B cell (primary cell): ENCODE measurements around the gene P4HA3. TPM values are rescaled to one million over a fixed set of nuclear protein-coding genes. Genes with fewer than 3 reads are reported as not detected.

Experiments used
- ATAC-seq: fragments of 200-7000 bp; cut with Tn5 transposase; one replicate; pipeline ENCODE4 v1.10.0; 2021; ENCODE audit warnings: low read depth, mild to moderate bottlenecking, moderate number of reproducible peaks, moderate library complexity
- CTCF ChIA-PET: fragments of 350-600 bp; sonication (Branson Sonifier 250); formaldehyde crosslinking; loops from one replicate; lab custom pipeline; 2021; ENCODE audit warnings: antibody characterized with exemption, inconsistent platforms; lab: Charles Lee
- POLR2A ChIA-PET: fragments of 350-600 bp; sonication (Branson Sonifier 250); formaldehyde crosslinking; loops from one replicate; lab custom pipeline; 2021; ENCODE audit warnings: antibody characterized with exemption; lab: Charles Lee
- DNase-seq: peaks from one replicate; pipeline ENCODE4 v3.0.0; 2013
- H2AFZ ChIP-seq: 2 replicates; pipeline ENCODE4 v1.6.1; 2012; ENCODE audit warnings: mild to moderate bottlenecking, low read depth, low read length; ENCODE audit not compliant: insufficient read depth, poor library complexity, severe bottlenecking
- H3K27ac ChIP-seq, 2 donors: 1 replicate in 1 of 2; 2 replicates in 1 of 2; pipeline ENCODE4 v1.5.1; 2012 to 2013; ENCODE audit warnings: low read length in 2 of 2, mild to moderate bottlenecking in 2 of 2, moderate library complexity in 1 of 2
- H3K27me3 ChIP-seq, 4 experiments: fragments of 200-600 bp in 1 of 4; sonication (generic) in 1 of 4; replicated peaks in 1 of 4; 1 replicate in 2 of 4; 2 replicates in 2 of 4; pipeline versions ENCODE4 v1.6.1 to v1.7.0; 2013 to 2016; ENCODE audit warnings: low read length in 3 of 4, mild to moderate bottlenecking in 2 of 4, mixed read lengths in 1 of 4, moderate library complexity in 1 of 4; ENCODE audit not compliant: insufficient read depth in 4 of 4, control insufficient read depth in 3 of 4; ENCODE audit errors: control extremely low read depth in 1 of 4
- H3K36me3 ChIP-seq, 2 experiments: replicated peaks in 1 of 2; 1 replicate in 1 of 2; 2 replicates in 1 of 2; pipeline versions ENCODE4 v1.6.1 to v1.7.1; 2013; ENCODE audit warnings: low read length in 1 of 2; ENCODE audit not compliant: insufficient read depth in 2 of 2, control insufficient read depth in 1 of 2; ENCODE audit errors: control extremely low read depth in 1 of 2, extremely low read depth in 1 of 2
- H3K4me1 ChIP-seq, 2 donors: fragments of 200-600 bp in 1 of 2; sonication (generic) in 1 of 2; 1 replicate in 1 of 2; 2 replicates in 1 of 2; pipeline versions ENCODE4 v1.5.1 to v1.6.1; 2013 to 2017; ENCODE audit warnings: low read length in 2 of 2; ENCODE audit not compliant: control insufficient read depth in 2 of 2, insufficient read depth in 2 of 2
- H3K4me2 ChIP-seq: replicated peaks from 2 replicates; pipeline ENCODE3; 2012; ENCODE audit warnings: mild to moderate bottlenecking, low read depth, low read length; ENCODE audit not compliant: poor library complexity, severe bottlenecking
- H3K4me3 ChIP-seq, 5 experiments: fragments of 200-600 bp in 1 of 5; sonication (generic) in 1 of 5; 1 replicate in 3 of 5; 2 replicates in 2 of 5; pipeline versions ENCODE4 v1.5.1 to v1.7.0; 2011 to 2016; ENCODE audit warnings: low read length in 4 of 5, mild to moderate bottlenecking in 4 of 5, low read depth in 2 of 5, control low read depth in 1 of 5, moderate library complexity in 1 of 5; ENCODE audit not compliant: insufficient read depth in 1 of 5; ENCODE audit errors: control extremely low read depth in 1 of 5, extremely low read depth in 1 of 5
- H3K79me2 ChIP-seq: fragments of 200-600 bp; sonication (generic); one replicate; pipeline ENCODE4 v1.6.0; 2016; ENCODE audit warnings: low read length; ENCODE audit not compliant: control insufficient read depth, insufficient read depth
- H3K9ac ChIP-seq: fragments of 200-600 bp; sonication (generic); 2 replicates; pipeline ENCODE4 v1.6.1; 2017; ENCODE audit warnings: mild to moderate bottlenecking, low read length, moderate library complexity
- H3K9me3 ChIP-seq, 3 donors: one replicate each; pipeline versions ENCODE4 v1.6.1 to v1.7.1; 2013; ENCODE audit warnings: low read length in 2 of 3; ENCODE audit not compliant: control insufficient read depth in 2 of 3, insufficient read depth in 1 of 3; ENCODE audit errors: control extremely low read depth in 1 of 3
- H4K20me1 ChIP-seq: 2 replicates; pipeline ENCODE4 v1.6.0; 2012; ENCODE audit warnings: mild to moderate bottlenecking, low read length; ENCODE audit not compliant: insufficient read depth, control insufficient read depth, poor library complexity, severe bottlenecking
- H3K27ac Mint-ChIP-seq: one replicate; pipeline ENCODE4 v1.8.0; 2021; ENCODE audit warnings: mixed read lengths
- H3K27me3 Mint-ChIP-seq: one replicate; pipeline ENCODE4 v1.8.0; 2021; ENCODE audit warnings: mixed read lengths
- H3K4me1 Mint-ChIP-seq: one replicate; pipeline ENCODE4 v1.8.0; 2021; ENCODE audit warnings: mixed read lengths
- H3K4me3 Mint-ChIP-seq: one replicate; pipeline ENCODE4 v1.8.0; 2021; ENCODE audit warnings: mixed read lengths
- H3K9me3 Mint-ChIP-seq: one replicate; pipeline ENCODE4 v1.8.0; 2022; ENCODE audit warnings: mixed read lengths; ENCODE audit not compliant: insufficient read depth
- CTCF ChIP-seq: fragments of 200-600 bp; IDR thresholded peaks from one replicate; pipeline ENCODE4 v1.8.0; 2022; ENCODE audit warnings: antibody characterized with exemption, mild to moderate bottlenecking
- EZH2 ChIP-seq: IDR thresholded peaks from 2 replicates; pipeline ENCODE4 v1.6.1; 2012; ENCODE audit warnings: borderline replicate concordance, low read depth, mild to moderate bottlenecking, moderate library complexity, low read length; ENCODE audit not compliant: insufficient read depth, poor library complexity, severe bottlenecking
- whole genome bisulfite sequencing: methylation state at CpG from one replicate; pipeline ENCODE4 v1.1.5; 2013; ENCODE audit warnings: missing lambda C conversion rate; ENCODE audit not compliant: insufficient coverage; 5-methylcytosine and 5-hydroxymethylcytosine counted together
- intact Hi-C: fragments of 100-400 bp; cut with micrococcal nuclease; formaldehyde crosslinking; loops from one replicate; pipeline ENCODE4 v1.10.0; 2022
- polyA minus RNA-seq: library from RNA; depleted of rRNA, polyadenylated mRNA; stranded (reverse); fragments of >200 nt; gene quantifications from 2 replicates; pipeline ENCODE4 v1.2.3, GENCODE V29; 2012
- polyA plus RNA-seq: library from polyadenylated mRNA; depleted of rRNA; stranded (reverse); fragments of >200 nt; gene quantifications from 2 replicates; pipeline ENCODE4 v1.2.3, GENCODE V29; 2012
- total RNA-seq, 2 donors: library from RNA; stranded (reverse); fragments of 120-200 nt in 1 of 2; gene quantifications; 1 replicate in 1 of 2; 2 replicates in 1 of 2; pipeline versions ENCODE4 v1.2.3 to v1.2.4, GENCODE V29; 2013 to 2022

P4HA3 gene
- total RNA-seq (not detected in 2 replicates), polyA plus RNA-seq (not detected in 2 replicates), polyA minus RNA-seq (not detected in 2 replicates)
- total RNA-seq (2013): not detected

DNA sequence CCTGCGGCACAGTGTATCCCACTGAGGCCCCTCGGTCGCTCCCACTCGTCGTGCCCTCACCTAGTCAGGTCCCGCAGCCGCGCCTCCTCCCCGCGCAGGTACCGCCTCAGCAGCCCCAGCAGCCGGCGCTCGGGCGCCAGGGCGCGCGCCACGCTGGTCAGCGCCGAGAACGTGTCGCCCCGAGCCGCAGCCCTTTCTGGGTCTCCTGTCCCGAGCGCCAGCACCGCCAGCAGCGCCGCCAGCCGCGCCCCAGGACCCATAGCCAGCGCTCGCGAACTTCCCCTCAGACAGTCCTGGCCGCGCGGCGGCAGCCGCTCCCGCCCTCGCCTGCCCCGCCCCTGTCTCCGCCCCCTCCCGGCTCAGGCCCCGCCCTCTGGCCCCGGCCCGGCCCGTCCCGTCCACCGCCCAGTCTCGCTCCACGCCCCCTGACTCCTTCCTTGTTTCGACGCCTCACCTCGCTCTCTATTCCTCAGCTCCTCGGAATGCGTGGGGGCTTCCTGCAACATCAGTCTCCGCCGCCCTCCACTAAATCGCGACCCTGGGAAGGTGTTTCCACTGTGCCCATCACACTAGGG lies at the start of gene P4HA3:
P4HA3 (minus strand) TSS at position 289 of the 575 bp plus-strand sequence; CDS start at position 260, 29 bp downstream.
- peak within 1 kb of the TSS; percentile 60 for H2AFZ ChIP-seq
- H3K27ac Mint-ChIP-seq: no peak within 1 kb of the TSS
- H3K27me3 ChIP-seq: peaks cover 0 to 18% (median 15%) of the 10 kb centered on the region in 4 experiments
- H3K4me1 ChIP-seq: peaks cover 10 to 13% of the 10 kb centered on the region in 2 donors
- ChIA-PET POLR2A (no interaction called here), CTCF (no interaction called here)
- H3K27ac ChIP-seq: no peak within 1 kb of the TSS
- intact Hi-C loops: no loop called here
- H3K79me2 ChIP-seq: no peaks in the 10 kb centered on the region
- H3K36me3 ChIP-seq: no peaks in the 10 kb centered on the region
- peak within 1 kb of the TSS; percentile 83 for H3K4me2 ChIP-seq
- peak; percentile 60 for DNase-seq
- peak within 1 kb of the TSS; percentile 69 for H3K4me3 Mint-ChIP-seq
- TF ChIP-seq CTCF (no peak), EZH2 (no peak)
- H3K9ac ChIP-seq: peak within 1 kb of the TSS; percentile 52
- WGBS: 4% methylated on average over 55 of the region's 62 CpGs
- H4K20me1 ChIP-seq: no peaks in the 10 kb centered on the region
- ATAC-seq: peak; percentile 85
- peaks cover 43% of the 10 kb centered on the region for H3K27me3 Mint-ChIP-seq
- H3K4me3 ChIP-seq: peak within 1 kb of the TSS in 3 of 5 experiments; percentile 15 to 58 (median 46)
- peaks cover 0 to 8% (median 3%) of the 10 kb centered on the region in 3 donors for H3K9me3 ChIP-seq
- peaks cover 2% of the 10 kb centered on the region for H3K9me3 Mint-ChIP-seq
- H3K4me1 Mint-ChIP-seq: peaks cover 9% of the 10 kb centered on the region

DNA sequence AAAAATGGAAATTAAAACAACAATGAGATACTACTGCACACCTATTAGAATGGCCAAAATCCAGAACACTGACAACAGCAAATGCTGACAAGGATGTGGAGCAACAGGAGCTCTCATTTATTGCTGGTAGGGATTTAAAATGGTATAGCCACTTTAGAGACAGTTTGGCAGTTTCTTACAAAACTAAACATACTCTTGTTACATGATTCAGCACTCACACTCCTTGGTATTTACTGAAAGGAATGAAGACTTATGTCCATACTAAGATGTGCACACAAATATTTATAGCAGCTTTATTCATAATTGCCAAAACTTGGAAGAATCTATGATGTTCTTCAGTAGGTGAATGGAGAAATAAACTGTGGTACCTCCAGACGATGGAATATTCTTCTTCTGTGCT lies 46.0 kb upstream of the P4HA3 start:
- WGBS: no CpG with 5 or more reads among the region's 1 CpG
- TF ChIP-seq CTCF: no peak
- no peak for TF ChIP-seq EZH2
- no peak overlapping the region for H2AFZ ChIP-seq

More for the DNA sequence above, 46.0 kb upstream of the P4HA3 start:
- Histone ChIP-seq H3K4me3 (no peak overlapping the region), H4K20me1 (no peaks in the 10 kb centered on the region), H3K27ac (no peak overlapping the region), H3K27me3 (no peaks in the 10 kb centered on the region), H3K9ac (no peak overlapping the region), H3K4me1 (no peaks in the 10 kb centered on the region), H3K9me3 (peaks cover 0 to 8% (median 1%) of the 10 kb centered on the region in 3 donors), H3K4me2 (no peak overlapping the region), H3K79me2 (no peaks in the 10 kb centered on the region), H3K36me3 (peaks cover 2 to 13% of the 10 kb centered on the region in 2 experiments)
- H3K27me3 Mint-ChIP-seq: no peaks in the 10 kb centered on the region
- intact Hi-C loops: no loop called here
- ChIA-PET CTCF (interaction anchor here (1.8 kb wide), 1 partner anchor 91 kb away, joined by 6 read pairs; no protein-coding TSS in a partner anchor), POLR2A (no interaction called here)
- H3K4me1 Mint-ChIP-seq: no peaks in the 10 kb centered on the region
- H3K4me3 Mint-ChIP-seq: no peak overlapping the region
- no peaks in the 10 kb centered on the region for H3K9me3 Mint-ChIP-seq
- no peak for DNase-seq
- no peak overlapping the region for H3K27ac Mint-ChIP-seq
- ATAC-seq: no peak
